Ovary (tissue), 9 donors: ENCODE data around the gene BCOR. TPM values are rescaled to one million over a fixed set of nuclear protein-coding genes. Genes with fewer than 3 reads are reported as not detected.

Source experiments
- DNase-seq, 5 donors: peaks; one replicate each; pipeline ENCODE4 v3.0.0-alpha.2; 2019 to 2020
- H3K27ac ChIP-seq, 2 donors: fragments of 200-600 bp; one replicate each; pipeline versions ENCODE4 v1.5.1 to v1.8.0; 2019 to 2022
- H3K27me3 ChIP-seq: fragments of 200-600 bp; one replicate; pipeline ENCODE4 v1.8.0; 2022
- H3K36me3 ChIP-seq: fragments of 200-600 bp; sonication (generic); one replicate; pipeline ENCODE4 v1.5.1; 2019
- H3K4me1 ChIP-seq: one replicate; pipeline ENCODE4 v1.8.1; 2013; ENCODE audit warnings: mild to moderate bottlenecking, moderate library complexity; ENCODE audit not compliant: insufficient read depth
- H3K4me3 ChIP-seq: fragments of 200-600 bp; sonication (generic); one replicate; pipeline ENCODE4 v1.5.1; 2017
- H3K9me3 ChIP-seq, 2 donors: fragments of 200-600 bp in 1 of 2; sonication (generic) in 1 of 2; one replicate each; pipeline versions ENCODE4 v1.5.1 to v1.8.1; 2013 to 2019; ENCODE audit warnings: mild to moderate bottlenecking in 1 of 2, moderate library complexity in 1 of 2
- EP300 ChIP-seq: sonication (generic); formaldehyde crosslinking; IDR thresholded peaks from one replicate; pipeline ENCODE4 v1.6.1; 2017; ENCODE audit warnings: antibody characterized with exemption
- POLR2A ChIP-seq: fragments of 450-650 bp; IDR thresholded peaks from one replicate; pipeline ENCODE4 v1.6.1; 2017; ENCODE audit warnings: antibody characterized with exemption, mild to moderate bottlenecking, moderate library complexity
- WGBS, 3 donors: extraction: QIAGEN DNeasy Blood & Tissue Kit in 1 of 3; methylation state at CpG; one replicate each; pipeline versions ENCODE4 v1.1.5 to v1.1.7; 2013 to 2017; 5-methylcytosine and 5-hydroxymethylcytosine counted together
- intact Hi-C, 4 donors: fragments of 100-400 bp; cut with DNase I; formaldehyde crosslinking; loops; one replicate each; pipeline versions ENCODE4 v1.11.0 to v1.15.1; 2022 to 2023
- polyA plus RNA-seq, 2 donors: library from polyadenylated mRNA; stranded (reverse); fragments of 200-250 nt in 1 of 2; fragments of 350-450 nt in 1 of 2; fragmentation: Illumina TruSeq in 1 of 2; extraction: RNeasy Lipid Tissue Mini Kit (QIAGEN cat#74804) in 1 of 2; gene quantifications; one replicate each; pipeline ENCODE4 v1.2.3, GENCODE V29; 2013 to 2014
- total RNA-seq, 7 donors: library from RNA; depleted of rRNA in 2 of 7; stranded (reverse); fragments of >200 nt in 2 of 7; fragmentation: NEBNext Ultra II Directional in 3 of 7; extraction: Animal tissue kit (Norgen Biotek cat#: 25700) in 3 of 7; gene quantifications; one replicate each; pipeline versions ENCODE4 v1.1.0 to v1.2.4, GENCODE V29; 2016 to 2023
- TF ChIP-seq, protein P1 (sequence below), 3 donors: fragments of 450-650 bp in 2 of 3; fragments of 200-600 bp in 1 of 3; IDR thresholded peaks; one replicate each; pipeline versions ENCODE4 v1.5.1 to v1.8.0; 2016 to 2022; ENCODE audit warnings: antibody characterized with exemption in 3 of 3, mild to moderate bottlenecking in 1 of 3
- donor health status: DM: no; HTN: no; CAD: no; lungs with moderate emphysema.
- donor health status: DM: no; HTN: no; CAD: no.
- donor health status: Bipolar disorder and iron deficiency.
- donor health status: DM: yes; HTN: yes; CAD: no.
- donor health status: DM: no; HTN: no; CAD: no.
- donor health status: DM: yes; HTN: yes; CAD: no.

Gene BCOR
- total and polyA plus RNA-seq, 9 donors: 17.7 to 57.2 (median 42.3) TPM

DNA sequence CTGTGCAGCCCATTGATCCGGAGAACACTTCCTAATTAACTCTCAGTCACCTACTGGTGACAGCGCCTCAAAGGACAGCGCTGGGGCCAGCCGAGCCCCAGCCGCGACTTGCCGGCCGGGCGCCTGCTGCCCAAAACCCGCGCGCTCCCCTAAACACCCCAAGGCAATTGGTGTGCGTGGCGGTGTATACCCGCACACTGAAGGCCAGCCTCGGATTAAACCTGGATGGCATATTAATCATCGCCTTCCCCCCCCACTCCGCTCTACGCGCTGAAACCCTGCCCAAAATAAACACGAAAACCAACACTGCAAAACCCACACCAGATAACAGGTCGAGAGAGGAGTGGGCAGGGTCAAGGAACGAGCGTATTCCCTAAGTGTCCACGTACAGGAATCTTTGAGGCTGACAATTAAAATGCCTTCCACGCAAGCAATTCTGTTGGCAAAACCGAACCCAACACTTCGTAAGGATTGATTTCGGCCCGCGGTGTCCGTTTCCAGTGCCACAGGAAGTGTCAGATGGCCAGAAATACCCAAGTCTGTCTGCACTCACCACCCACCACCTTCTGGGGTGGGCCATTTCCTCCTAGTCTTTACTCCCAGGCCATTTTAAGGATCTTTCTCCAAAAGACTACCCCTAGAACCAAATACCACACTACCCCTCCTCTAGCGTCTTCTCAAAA, 2.7 kb downstream of the BCOR start:
- Histone ChIP-seq H3K4me1 (peaks cover 2% of the 10 kb centered on the region), H3K9me3 (no peaks in the 10 kb centered on the region), H3K27me3 (no peaks in the 10 kb centered on the region), H3K36me3 (no peaks in the 10 kb centered on the region), H3K4me3 (peak overlapping the region; percentile 52), H3K27ac (peak overlapping the region; percentile 78 to 86)
- 4 to 8% (median 7%) methylated on average over 33 of the region's 33 CpGs for WGBS, 3 donors
- TF ChIP-seq, protein P1, sequence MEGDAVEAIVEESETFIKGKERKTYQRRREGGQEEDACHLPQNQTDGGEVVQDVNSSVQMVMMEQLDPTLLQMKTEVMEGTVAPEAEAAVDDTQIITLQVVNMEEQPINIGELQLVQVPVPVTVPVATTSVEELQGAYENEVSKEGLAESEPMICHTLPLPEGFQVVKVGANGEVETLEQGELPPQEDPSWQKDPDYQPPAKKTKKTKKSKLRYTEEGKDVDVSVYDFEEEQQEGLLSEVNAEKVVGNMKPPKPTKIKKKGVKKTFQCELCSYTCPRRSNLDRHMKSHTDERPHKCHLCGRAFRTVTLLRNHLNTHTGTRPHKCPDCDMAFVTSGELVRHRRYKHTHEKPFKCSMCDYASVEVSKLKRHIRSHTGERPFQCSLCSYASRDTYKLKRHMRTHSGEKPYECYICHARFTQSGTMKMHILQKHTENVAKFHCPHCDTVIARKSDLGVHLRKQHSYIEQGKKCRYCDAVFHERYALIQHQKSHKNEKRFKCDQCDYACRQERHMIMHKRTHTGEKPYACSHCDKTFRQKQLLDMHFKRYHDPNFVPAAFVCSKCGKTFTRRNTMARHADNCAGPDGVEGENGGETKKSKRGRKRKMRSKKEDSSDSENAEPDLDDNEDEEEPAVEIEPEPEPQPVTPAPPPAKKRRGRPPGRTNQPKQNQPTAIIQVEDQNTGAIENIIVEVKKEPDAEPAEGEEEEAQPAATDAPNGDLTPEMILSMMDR (IDR thresholded peaks at IDR 0.05): no peak
- TF ChIP-seq EP300 (no peak), POLR2A (no peak)
- DNase-seq: peak in 1 of 5 donors; percentile 33
- intact Hi-C loops: loop anchor here in 3 of 4 donors (5.0 kb wide), 3 partner anchors 72 to 363 kb away; no protein-coding TSS in a partner anchor

DNA sequence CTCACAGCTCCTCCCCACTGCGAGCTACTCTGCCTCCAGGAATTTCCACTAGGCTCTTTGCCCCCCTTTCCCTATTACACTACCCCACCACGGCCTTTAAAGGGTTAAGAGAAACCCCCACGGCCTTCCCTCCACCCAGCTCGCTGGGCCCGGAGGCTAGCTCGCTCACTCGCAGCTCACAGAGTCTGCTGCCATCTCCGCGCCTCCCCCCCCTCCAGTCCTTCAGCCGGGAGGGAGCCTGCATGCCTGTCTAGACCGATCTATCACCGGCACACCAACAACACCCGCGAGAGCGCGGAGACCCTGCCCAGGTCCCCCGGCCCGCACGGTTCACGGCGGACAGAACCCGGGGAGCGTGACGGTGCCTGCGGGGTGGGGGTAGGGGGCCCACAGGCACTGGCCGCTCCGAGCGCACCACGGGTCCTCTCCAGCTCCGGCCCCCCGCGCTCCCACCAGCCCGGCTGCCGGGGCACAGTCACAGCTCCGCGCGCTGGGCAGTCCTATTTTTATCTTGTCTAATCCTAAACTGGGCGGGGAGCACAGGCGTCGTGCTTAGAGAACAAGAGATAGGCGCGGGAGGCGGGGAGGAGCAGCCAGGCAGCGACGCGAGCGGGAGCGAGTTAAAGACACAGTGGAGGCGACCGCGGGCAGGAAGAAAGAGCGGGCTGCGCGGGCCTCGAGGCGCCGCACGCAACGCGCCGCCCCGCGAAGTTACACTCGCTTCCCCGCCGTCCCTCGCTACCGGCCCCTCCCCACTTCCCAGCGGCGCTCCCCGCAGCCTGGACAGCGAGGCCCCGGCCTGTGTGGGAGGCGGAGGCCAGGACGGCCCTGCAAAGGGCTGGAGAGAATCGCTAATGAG, 3.5 kb downstream of the BCOR start:
- H3K9me3 ChIP-seq: no peaks in the 10 kb centered on the region
- TF ChIP-seq POLR2A: no peak
- TF ChIP-seq EP300: no peak
- TF ChIP-seq, protein P1 (IDR thresholded peaks at IDR 0.05): no peak
- H3K4me3 ChIP-seq: peak overlapping the region; percentile 52
- WGBS, 3 donors: 2 to 18% (median 6%) methylated on average over 67 to 76 of the region's 76 CpGs
- DNase-seq: peak in 2 of 5 donors; percentile 46 to 53
- intact Hi-C loops: loop anchor here in 2 of 4 donors (5.0 kb wide), 2 partner anchors 73 to 362 kb away; no protein-coding TSS in a partner anchor
- H3K27me3 ChIP-seq: no peaks in the 10 kb centered on the region
- peak overlapping the region in 1 of 2 donors; percentile 86 for H3K27ac ChIP-seq
- H3K36me3 ChIP-seq: no peaks in the 10 kb centered on the region
- H3K4me1 ChIP-seq: no peaks in the 10 kb centered on the region

- Histone ChIP-seq H3K36me3 (no peaks in the 10 kb centered on the region), H3K4me3 (no peak overlapping the region), H3K9me3 (no peaks in the 10 kb centered on the region), H3K27ac (peak overlapping the region in 1 of 2 donors; percentile 86), H3K27me3 (no peaks in the 10 kb centered on the region), H3K4me1 (no peaks in the 10 kb centered on the region)
- intact Hi-C loops: loop anchor here in 2 of 4 donors (5.0 kb wide), 2 partner anchors 74 to 361 kb away; no protein-coding TSS in a partner anchor
- no peak for TF ChIP-seq POLR2A
- TF ChIP-seq EP300: no peak
- TF ChIP-seq, protein P1 (IDR thresholded peaks at IDR 0.05): no peak
- 26 to 35% (median 32%) methylated on average over 10 of the region's 10 CpGs for WGBS, 3 donors
- DNase-seq: no peak
Observed at GRCh38 chrX:40093586-40093985, 4.2 kb downstream of the BCOR start.

GRCh38 chrX:40092808-40093435, 4.8 kb downstream of the BCOR start:
- peaks cover 2% of the 10 kb centered on the region for H3K4me1 ChIP-seq
- intact Hi-C loops: loop anchor here in 2 of 4 donors (5.0 kb wide), 2 partner anchors 74 to 361 kb away; no protein-coding TSS in a partner anchor
- H3K27me3 ChIP-seq: no peaks in the 10 kb centered on the region
- no peak for TF ChIP-seq EP300
- TF ChIP-seq POLR2A: no peak
- TF ChIP-seq, protein P1 (IDR thresholded peaks at IDR 0.05): no peak
- H3K36me3 ChIP-seq: no peaks in the 10 kb centered on the region
- DNase-seq: no peak
- no peaks in the 10 kb centered on the region for H3K9me3 ChIP-seq
- no peak overlapping the region for H3K4me3 ChIP-seq
- 46 to 53% (median 52%) methylated on average over 9 of the region's 9 CpGs for WGBS, 3 donors
- no peak overlapping the region for H3K27ac ChIP-seq
